Measurements from ENCODE around the gene CATSPERD. TPM values are rescaled to one million over a fixed set of nuclear protein-coding genes. Genes with fewer than 3 reads are reported as not detected.

The CATSPERD gene
- total and polyA plus RNA-seq, 9 of the 15 experiments (the other 6 are each of a cell fraction or from before 2014, with no cell fraction given) = not detected

GRCh38 chr19:5772416-5772815 lies 52.0 kb downstream of the CATSPERD start:
- H3K9me1 ChIP-seq (ENCODE audit: control insufficient read depth, insufficient read depth, low read length) = no peaks in the 10 kb centered on the region
- ChIA-PET CTCF (ENCODE audit: low intra/inter-chr PET ratio) (no interaction called here), POLR2A (no interaction called here)
- ATAC-seq (no peak), FAIRE-seq (no peak), DNase-seq (ENCODE audit: extremely low read depth in 1 of 4, low spot score in 3 of 4) (peak in 1 of 4 experiments; percentile 5)
- H3K4me3 ChIP-seq = no peak overlapping the region
- BruUV-seq (replicated peaks) = no TSS peak
- TF ChIP-seq BRCA1 (IDR thresholded peaks at IDR 0.05) (no peak), BRCA1 (CRISPR knock-in tag; IDR thresholded peaks at IDR 0.05) (no peak), ARID4B (CRISPR knock-in tag; IDR thresholded peaks at IDR 0.05) (no peak), GABPB2 (CRISPR knock-in tag; conservative IDR thresholded peaks at IDR 0.05) (no peak), FOXJ3 (CRISPR knock-in tag; IDR thresholded peaks at IDR 0.05) (no peak), ZNF121 (CRISPR knock-in tag; conservative IDR thresholded peaks at IDR 0.05) (no peak), ARID3A (IDR thresholded peaks at IDR 0.05; ENCODE audit: borderline replicate concordance, low read depth, low read length) (no peak), YBX1 (IDR thresholded peaks at IDR 0.05) (no peak)
- H3K9me3 ChIP-seq (replicated peaks; ENCODE audit: control insufficient read depth, insufficient read depth, low read depth, low read length) = no peaks in the 10 kb centered on the region
- H3K79me2 ChIP-seq (ENCODE audit: control insufficient read depth, insufficient read depth, low read length) = no peaks in the 10 kb centered on the region
- H4K20me1 ChIP-seq (replicated peaks; ENCODE audit: control insufficient read depth, insufficient read depth, low read length) = no peaks in the 10 kb centered on the region
- in situ Hi-C loops (cut with MboI) (no loop called here), intact Hi-C loops (cut with micrococcal nuclease) (no loop called here)
- WGBS (ENCODE audit: insufficient coverage, low coverage, missing lambda C conversion rate) = 71% methylated on average over 19 of the region's 19 CpGs
- H2AFZ ChIP-seq (ENCODE audit: low read depth, low read length) = peak overlapping the region; percentile 79; the same call in 1 of the 2 replicates
- H3K4me2 ChIP-seq (ENCODE audit: insufficient read depth, low read length) = no peak overlapping the region
- no peak overlapping the region for H3K27ac ChIP-seq (ENCODE audit: extremely low read depth, low read depth, low read length)
- H3K4me1 ChIP-seq (replicated peaks in 1 of 2; ENCODE audit: control insufficient read depth in 2 of 2, insufficient read depth in 2 of 2, low read length in 2 of 2) = peaks cover 0 to 10% of the 10 kb centered on the region in 2 experiments; a peak in 4 of 5 replicates
- peaks cover 2 to 9% of the 10 kb centered on the region in 2 experiments; a peak in 2 of 5 replicates for H3K27me3 ChIP-seq (ENCODE audit: control insufficient read depth in 2 of 2, insufficient read depth in 2 of 2, low read length in 2 of 2)
- H3K9ac ChIP-seq (ENCODE audit: insufficient read depth in 1 of 2, low read depth in 2 of 2, low read length in 2 of 2) = peak overlapping the region in 1 of 2 experiments; percentile 35; a peak in 1 of 4 replicates
- H3K36me3 ChIP-seq (ENCODE audit: control insufficient read depth, insufficient read depth, low read length) = no peaks in the 10 kb centered on the region

Measured in K562 (cell line).